Peyer's patch (tissue), 4 donors: Measurements from ENCODE around the gene SH2D3A. TPM values are rescaled to one million over a fixed set of nuclear protein-coding genes. Genes with fewer than 3 reads are reported as not detected.

Experiments used
- DNase-seq, 3 donors: peaks; one replicate each; pipeline ENCODE4 v3.0.0-alpha.2; 2017 to 2019
- H3K27ac ChIP-seq, 4 donors: fragments of 200-600 bp; sonication (generic); one replicate each; pipeline ENCODE4 v1.5.1; 2016 to 2019
- H3K27me3 ChIP-seq, 2 donors: fragments of 200-600 bp; sonication (generic); one replicate each; pipeline ENCODE4 v1.5.1; 2019
- H3K36me3 ChIP-seq, 3 donors: fragments of 200-600 bp; sonication (generic); one replicate each; pipeline ENCODE4 v1.5.1; 2016 to 2019
- H3K4me1 ChIP-seq, 4 donors: fragments of 200-600 bp; sonication (generic); one replicate each; pipeline ENCODE4 v1.5.1; 2016 to 2019
- H3K4me3 ChIP-seq, 4 donors: fragments of 200-600 bp; sonication (generic); 1 replicate in 3 of 4; 2 replicates in 1 of 4; pipeline ENCODE4 v1.5.1; 2016 to 2019; ENCODE audit warnings: mild to moderate bottlenecking in 1 of 4
- H3K9me3 ChIP-seq, 4 donors: fragments of 200-600 bp; sonication (generic); one replicate each; pipeline ENCODE4 v1.5.1; 2016 to 2019; ENCODE audit warnings: mild to moderate bottlenecking in 1 of 4
- CTCF ChIP-seq, 6 experiments: fragments of 450-650 bp in 4 of 6; fragments of 200-600 bp in 2 of 6; sonication (generic) in 1 of 6; IDR thresholded peaks; one replicate each; pipeline ENCODE4 v1.5.1; 2017 to 2019; ENCODE audit warnings: antibody characterized with exemption in 6 of 6, mild to moderate bottlenecking in 3 of 6, moderate library complexity in 1 of 6
- POLR2A ChIP-seq, 2 donors: fragments of 450-650 bp; IDR thresholded peaks; one replicate each; pipeline ENCODE4 v1.5.1; 2017; ENCODE audit warnings: antibody characterized with exemption in 2 of 2, mild to moderate bottlenecking in 2 of 2, moderate library complexity in 2 of 2
- total RNA-seq, 4 donors: library from RNA; depleted of rRNA; stranded (reverse); fragments of >200 nt; gene quantifications; one replicate each; pipeline ENCODE4 v1.1.0, GENCODE V29; 2016

The SH2D3A gene
- total RNA-seq, 4 donors from 2014 or later: 43.7 to 127 (median 91.9) TPM

- TF ChIP-seq CTCF (IDR thresholded peaks at IDR 0.05) (no peak), POLR2A (IDR thresholded peaks at IDR 0.05) (no peak)
- Histone ChIP-seq H3K27me3 (no peaks in the 10 kb centered on the region), H3K27ac (peak overlapping the region in 1 of 4 donors; percentile 96), H3K4me3 (no peak overlapping the region), H3K4me1 (peaks cover 0 to 23% (median 4%) of the 10 kb centered on the region in 4 donors), H3K9me3 (no peaks in the 10 kb centered on the region), H3K36me3 (peaks cover 0 to 49% (median 0%) of the 10 kb centered on the region in 3 donors)
- no peak for DNase-seq
These were observed 12.4 kb downstream of the SH2D3A start for GRCh38 chr19:6754653-6755463.

- DNase-seq: no peak
- no peaks in the 10 kb centered on the region for H3K27me3 ChIP-seq
- H3K36me3 ChIP-seq: peaks cover 0 to 48% (median 0%) of the 10 kb centered on the region in 3 donors
- peaks cover 0 to 23% (median 4%) of the 10 kb centered on the region in 4 donors for H3K4me1 ChIP-seq
- H3K9me3 ChIP-seq: no peaks in the 10 kb centered on the region
- H3K4me3 ChIP-seq: no peak overlapping the region
- TF ChIP-seq CTCF (IDR thresholded peaks at IDR 0.05) (no peak), POLR2A (IDR thresholded peaks at IDR 0.05) (no peak)
- peak overlapping the region in 2 of 4 donors; percentile 93 to 96 for H3K27ac ChIP-seq
These were observed 13.1 kb downstream of the SH2D3A start for GRCh38 chr19:6754136-6754535.

GRCh38 chr19:6753178-6754031 is 13.8 kb downstream of the SH2D3A start:
- peak; percentile 92 to 96 (median 93) for DNase-seq
- H3K4me1 ChIP-seq: peaks cover 0 to 23% (median 4%) of the 10 kb centered on the region in 4 donors
- no peaks in the 10 kb centered on the region for H3K9me3 ChIP-seq
- TF ChIP-seq CTCF (IDR thresholded peaks at IDR 0.05) (peak; percentile 29 to 76 (median 58)), POLR2A (IDR thresholded peaks at IDR 0.05) (peak; percentile 24 to 52)
- H3K36me3 ChIP-seq: peaks cover 0 to 51% (median 0%) of the 10 kb centered on the region in 3 donors
- H3K27ac ChIP-seq: peak overlapping the region; percentile 68 to 96 (median 84)
- no peaks in the 10 kb centered on the region for H3K27me3 ChIP-seq
- peak overlapping the region; percentile 31 to 52 (median 45) for H3K4me3 ChIP-seq

GRCh38 chr19:6752256-6753177 is 14.7 kb downstream of the SH2D3A start:
- H3K36me3 ChIP-seq: peaks cover 0 to 60% (median 0%) of the 10 kb centered on the region in 3 donors
- H3K27me3 ChIP-seq: no peaks in the 10 kb centered on the region
- peak overlapping the region; percentile 31 to 52 (median 45) for H3K4me3 ChIP-seq
- peak in 2 of 3 donors; percentile 81 to 87 for DNase-seq
- peak overlapping the region; percentile 68 to 96 (median 84) for H3K27ac ChIP-seq
- TF ChIP-seq POLR2A (IDR thresholded peaks at IDR 0.05): peak; percentile 52 to 67
- TF ChIP-seq CTCF (IDR thresholded peaks at IDR 0.05): no peak
- no peaks in the 10 kb centered on the region for H3K9me3 ChIP-seq
- peaks cover 0 to 23% (median 4%) of the 10 kb centered on the region in 4 donors for H3K4me1 ChIP-seq
